Stimulated activated CD4-positive, alpha-beta T cell treated with anti-CD3 and anti-CD28 coated beads, Interleukin-4, amount 100 ng/mL, for 48 hours (primary cell): ENCODE measurements around the gene MSANTD4.
"Not testable (repeated sequence)": the region's sequence is repeated elsewhere in the genome, so short reads cannot be mapped to it uniquely, and the experiment has no call there.

Experiments
- DNase-seq, 2 donors: peaks; one replicate each; pipeline ENCODE4 v3.0.0-alpha.2; 2020; ENCODE audit warnings: low read depth in 2 of 2

The MSANTD4 gene

GRCh38 chr11:106021967-106022794 lies at the start of gene MSANTD4:
TSS of gene MSANTD4 (minus strand) at chr11:106022240. CDS start at chr11:106010917, 11,323 bp downstream.
- peak; percentile 92 to 94 for DNase-seq

GRCh38 chr11:106070606-106071005 lies 48.6 kb upstream of the MSANTD4 start:
- no peak for DNase-seq

GRCh38 chr11:106063009-106063408 lies 41.0 kb upstream of the MSANTD4 start:
- no peak for DNase-seq

GRCh38 chr11:106061954-106062949 lies 40.2 kb upstream of the MSANTD4 start:
- no peak for DNase-seq

- no peak for DNase-seq
Measured at GRCh38 chr11:106061249-106061784, 39.3 kb upstream of the MSANTD4 start.

GRCh38 chr11:106059617-106060016 lies 37.6 kb upstream of the MSANTD4 start:
- DNase-seq: no peak

GRCh38 chr11:106058377-106058776 lies 36.3 kb upstream of the MSANTD4 start:
- DNase-seq: not testable (repeated sequence)

GRCh38 chr11:106051103-106051502 lies 29.1 kb upstream of the MSANTD4 start:
- no peak for DNase-seq

GRCh38 chr11:106049727-106050476 lies 27.9 kb upstream of the MSANTD4 start:
- no peak for DNase-seq

GRCh38 chr11:106047631-106048030 lies 25.6 kb upstream of the MSANTD4 start:
- DNase-seq: no peak

- no peak for DNase-seq
Measured at GRCh38 chr11:106043540-106043939, 21.5 kb upstream of the MSANTD4 start.

GRCh38 chr11:106032861-106033260 lies 10.8 kb upstream of the MSANTD4 start:
- DNase-seq: no peak

- DNase-seq: no peak
Measured at GRCh38 chr11:106031936-106032335, 9.9 kb upstream of the MSANTD4 start.

GRCh38 chr11:106031202-106031810 lies 9.3 kb upstream of the MSANTD4 start:
- DNase-seq: no peak

GRCh38 chr11:106030609-106031008 lies 8.6 kb upstream of the MSANTD4 start:
- no peak for DNase-seq

- DNase-seq: no peak
Measured at GRCh38 chr11:106022795-106023275, 795 bp upstream of the MSANTD4 start.

- no peak for DNase-seq
Measured at GRCh38 chr11:106021181-106021966, 666 bp downstream of the MSANTD4 start.

- no peak for DNase-seq
Measured at GRCh38 chr11:106017093-106017492, 4.9 kb downstream of the MSANTD4 start.

- DNase-seq: no peak
Measured at GRCh38 chr11:106015066-106015465, 7.0 kb downstream of the MSANTD4 start.

- DNase-seq: no peak
Measured at GRCh38 chr11:106014620-106015019, 7.4 kb downstream of the MSANTD4 start.
